Measurements from ENCODE around the gene CCDC24. TPM values are rescaled to one million over a fixed set of nuclear protein-coding genes. Genes with fewer than 3 reads are reported as not detected.

The CCDC24 gene
- total and polyA plus RNA-seq, 9 of the 15 experiments (the other 6 are each of a cell fraction or from before 2014, with no cell fraction given): 0.31 to 4.5 (median 1.5) TPM

DNA sequence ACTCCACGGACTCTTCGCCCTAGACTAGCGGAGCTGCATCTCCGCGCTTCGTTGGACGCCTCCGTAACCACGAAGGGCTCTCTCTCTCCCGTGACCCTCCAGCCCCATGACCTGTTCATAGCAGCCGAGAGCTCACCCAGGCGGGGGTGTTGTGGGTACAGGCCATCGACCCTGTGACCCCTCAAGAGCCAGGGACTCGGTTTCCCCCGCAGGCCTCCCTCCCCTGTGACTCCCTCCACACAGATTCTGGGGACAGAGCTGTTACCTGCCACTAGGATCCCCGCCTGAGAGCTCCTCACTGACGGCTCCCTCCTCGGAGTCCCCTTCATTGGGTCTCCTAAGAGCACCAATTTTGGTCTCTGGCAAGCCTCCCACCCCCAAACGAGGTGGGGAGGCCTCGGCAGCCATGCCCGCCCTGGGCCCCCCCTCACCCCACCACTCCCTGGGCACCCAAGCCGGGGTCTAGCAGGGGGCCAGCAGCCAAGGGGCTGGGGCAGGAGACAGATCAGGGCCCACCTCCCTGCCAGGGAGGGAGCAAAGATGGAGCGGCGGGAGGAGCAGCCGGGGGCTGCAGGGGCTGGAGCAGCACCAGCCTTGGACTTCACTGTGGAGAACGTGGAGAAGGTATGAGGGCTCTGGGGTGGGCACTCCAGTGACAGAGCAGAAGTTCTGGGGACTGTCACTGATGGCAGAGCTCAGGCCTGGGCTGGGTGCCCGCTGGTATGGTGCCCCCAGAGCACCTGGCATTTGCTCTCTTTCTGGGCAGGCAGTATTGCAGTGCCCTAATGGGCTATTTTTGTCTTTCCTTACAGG lies 44.1 kb upstream of the CCDC24 start (continued):
- 0 out of 2 replicates have a peak, but pooled peaks have one; percentile 15 for TF ChIP-seq SMARCA4 (IDR thresholded peaks at IDR 0.05)
- TF ChIP-seq ZNF324 (CRISPR knock-in tag; IDR thresholded peaks at IDR 0.05): no peak
- no peak for TF ChIP-seq ZNF785 (CRISPR knock-in tag; IDR thresholded peaks at IDR 0.05)
- no peak for TF ChIP-seq RAD51 (IDR thresholded peaks at IDR 0.05; ENCODE audit: borderline replicate concordance, low read depth)
- TF ChIP-seq, protein P1, sequence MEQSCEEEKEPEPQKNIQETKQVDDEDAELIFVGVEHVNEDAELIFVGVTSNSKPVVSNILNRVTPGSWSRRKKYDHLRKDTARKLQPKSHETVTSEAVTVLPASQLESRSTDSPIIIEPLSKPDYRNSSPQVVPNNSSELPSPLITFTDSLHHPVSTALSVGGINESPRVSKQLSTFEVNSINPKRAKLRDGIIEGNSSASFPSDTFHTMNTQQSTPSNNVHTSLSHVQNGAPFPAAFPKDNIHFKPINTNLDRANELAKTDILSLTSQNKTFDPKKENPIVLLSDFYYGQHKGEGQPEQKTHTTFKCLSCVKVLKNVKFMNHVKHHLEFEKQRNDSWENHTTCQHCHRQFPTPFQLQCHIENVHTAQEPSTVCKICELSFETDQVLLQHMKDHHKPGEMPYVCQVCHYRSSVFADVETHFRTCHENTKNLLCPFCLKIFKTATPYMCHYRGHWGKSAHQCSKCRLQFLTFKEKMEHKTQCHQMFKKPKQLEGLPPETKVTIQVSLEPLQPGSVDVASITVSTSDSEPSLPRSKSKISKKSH (CRISPR knock-in tag; IDR thresholded peaks at IDR 0.05): no peak
- no peak for TF ChIP-seq PTRF (tag; IDR thresholded peaks at IDR 0.05)
- TF ChIP-seq NONO (IDR thresholded peaks at IDR 0.05; ENCODE audit: low read depth in 2 of 2, low read length in 1 of 2): no peak
- TF ChIP-seq MECOM (CRISPR knock-in tag; IDR thresholded peaks at IDR 0.05): no peak
- TF ChIP-seq FOXA3 (CRISPR knock-in tag; conservative IDR thresholded peaks at IDR 0.05 in 1 of 2, IDR thresholded peaks at IDR 0.05 in 1 of 2): no peak
- no peak for TF ChIP-seq JUND (IDR thresholded peaks at IDR 0.05; ENCODE audit: borderline replicate concordance, low read depth, low read length)
- TF ChIP-seq JUND (tag; IDR thresholded peaks at IDR 0.05; ENCODE audit: borderline replicate concordance, low read depth, low read length): no peak
- 0 out of 2 replicates have a peak, but pooled peaks have one; percentile 61 for TF ChIP-seq ZNF431 (CRISPR knock-in tag; IDR thresholded peaks at IDR 0.05)
- TF ChIP-seq, protein P2, sequence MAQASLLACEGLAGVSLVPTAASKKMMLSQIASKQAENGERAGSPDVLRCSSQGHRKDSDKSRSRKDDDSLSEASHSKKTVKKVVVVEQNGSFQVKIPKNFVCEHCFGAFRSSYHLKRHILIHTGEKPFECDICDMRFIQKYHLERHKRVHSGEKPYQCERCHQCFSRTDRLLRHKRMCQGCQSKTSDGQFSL (CRISPR knock-in tag; IDR thresholded peaks at IDR 0.05): peak; percentile 65; the same call in 1 of the 2 replicates
- TF ChIP-seq, protein P2 (tag; IDR thresholded peaks at IDR 0.05): no peak; a peak in 1 of 4 replicates
- TF ChIP-seq, protein P3, sequence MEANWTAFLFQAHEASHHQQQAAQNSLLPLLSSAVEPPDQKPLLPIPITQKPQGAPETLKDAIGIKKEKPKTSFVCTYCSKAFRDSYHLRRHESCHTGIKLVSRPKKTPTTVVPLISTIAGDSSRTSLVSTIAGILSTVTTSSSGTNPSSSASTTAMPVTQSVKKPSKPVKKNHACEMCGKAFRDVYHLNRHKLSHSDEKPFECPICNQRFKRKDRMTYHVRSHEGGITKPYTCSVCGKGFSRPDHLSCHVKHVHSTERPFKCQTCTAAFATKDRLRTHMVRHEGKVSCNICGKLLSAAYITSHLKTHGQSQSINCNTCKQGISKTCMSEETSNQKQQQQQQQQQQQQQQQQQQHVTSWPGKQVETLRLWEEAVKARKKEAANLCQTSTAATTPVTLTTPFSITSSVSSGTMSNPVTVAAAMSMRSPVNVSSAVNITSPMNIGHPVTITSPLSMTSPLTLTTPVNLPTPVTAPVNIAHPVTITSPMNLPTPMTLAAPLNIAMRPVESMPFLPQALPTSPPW (CRISPR knock-in tag; IDR thresholded peaks at IDR 0.05): no peak
- TF ChIP-seq ZNF184 (CRISPR knock-in tag; IDR thresholded peaks at IDR 0.05): no peak
- no peak for TF ChIP-seq RBM39 (optimal IDR thresholded peaks at IDR 0.05; ENCODE audit: low read depth, low read length)
- no peak for TF ChIP-seq AFF4 (CRISPR knock-in tag; IDR thresholded peaks at IDR 0.05)
- no peak for TF ChIP-seq FIP1L1 (IDR thresholded peaks at IDR 0.05; ENCODE audit: low read depth, low read length, poor library complexity, severe bottlenecking)
- no peak for TF ChIP-seq GATAD2A (IDR thresholded peaks at IDR 0.05)
- TF ChIP-seq MBD2 (IDR thresholded peaks at IDR 0.05; ENCODE audit: borderline replicate concordance, low read depth): no peak
